Measurements from ENCODE around the gene GJA1.
"Not testable (repeated sequence)": the region's sequence is repeated elsewhere in the genome, so short reads cannot be mapped to it uniquely, and the experiment has no call there.

Gene GJA1

GRCh38 chr6:121435444-121436069 lies at the start of gene GJA1:
GJA1 (plus strand) TSS chr6:121435646; CDS start chr6:121446848, 11,202 bp downstream.
- DNase-seq (ENCODE audit: low read depth): peak; percentile 94

GRCh38 chr6:121386551-121386950 lies 48.9 kb upstream of the GJA1 start:
- not testable (repeated sequence) for DNase-seq (ENCODE audit: low read depth)

GRCh38 chr6:121389419-121389818 lies 46.0 kb upstream of the GJA1 start:
- DNase-seq (ENCODE audit: low read depth): no peak

GRCh38 chr6:121393731-121394505 lies 41.5 kb upstream of the GJA1 start:
- no peak for DNase-seq (ENCODE audit: low read depth)

GRCh38 chr6:121395736-121396135 lies 39.7 kb upstream of the GJA1 start:
- no peak for DNase-seq (ENCODE audit: low read depth)

- DNase-seq (ENCODE audit: low read depth): not testable (repeated sequence)
Measured at GRCh38 chr6:121397188-121397587, 38.3 kb upstream of the GJA1 start.

GRCh38 chr6:121398127-121398526 lies 37.3 kb upstream of the GJA1 start:
- no peak for DNase-seq (ENCODE audit: low read depth)

GRCh38 chr6:121399966-121400365 lies 35.5 kb upstream of the GJA1 start:
- DNase-seq (ENCODE audit: low read depth): no peak

- no peak for DNase-seq (ENCODE audit: low read depth)
Measured at GRCh38 chr6:121403964-121404363, 31.5 kb upstream of the GJA1 start.

- no peak for DNase-seq (ENCODE audit: low read depth)
Measured at GRCh38 chr6:121405306-121405705, 30.1 kb upstream of the GJA1 start.

- no peak for DNase-seq (ENCODE audit: low read depth)
Measured at GRCh38 chr6:121408321-121408720, 27.1 kb upstream of the GJA1 start.

- no peak for DNase-seq (ENCODE audit: low read depth)
Measured at GRCh38 chr6:121413879-121414278, 21.6 kb upstream of the GJA1 start.

GRCh38 chr6:121418346-121418745 lies 17.1 kb upstream of the GJA1 start:
- DNase-seq (ENCODE audit: low read depth): no peak

- DNase-seq (ENCODE audit: low read depth): no peak
Measured at GRCh38 chr6:121426686-121427085, 8.8 kb upstream of the GJA1 start.

GRCh38 chr6:121428872-121429756 lies 6.3 kb upstream of the GJA1 start:
- DNase-seq (ENCODE audit: low read depth): no peak

- no peak for DNase-seq (ENCODE audit: low read depth)
Measured at GRCh38 chr6:121430514-121431460, 4.7 kb upstream of the GJA1 start.

GRCh38 chr6:121431776-121432175 lies 3.7 kb upstream of the GJA1 start:
- not testable (repeated sequence) for DNase-seq (ENCODE audit: low read depth)

- no peak for DNase-seq (ENCODE audit: low read depth)
Measured at GRCh38 chr6:121434037-121434770, 1.2 kb upstream of the GJA1 start.

GRCh38 chr6:121436274-121436857 lies 920 bp downstream of the GJA1 start:
- no peak for DNase-seq (ENCODE audit: low read depth)
